Right lung (tissue), 10 donors: Measurements from ENCODE around the gene UGT1A4. TPM values are rescaled to one million over a fixed set of nuclear protein-coding genes. Genes with fewer than 3 reads are reported as not detected.

Experiments used
- DNase-seq, 2 donors: peaks; one replicate each; pipeline ENCODE4 v3.0.0-alpha.2; 2013
- long read RNA-seq, 8 donors: transcript quantifications; one replicate each; lab custom pipeline, GENCODE V29; 2026
- polyA plus RNA-seq, 5 donors: library from polyadenylated mRNA; unstranded; fragments of 120-200 nt; gene quantifications; one replicate each; pipeline versions ENCODE4 v1.2.1 to v1.2.3, GENCODE V29; 2013; ENCODE audit warnings: inconsistent platforms in 1 of 5, low replicate concordance in 1 of 5; ENCODE audit not compliant: insufficient read length in 5 of 5, insufficient read depth in 1 of 5

UGT1A4 gene
- polyA plus RNA-seq = not detected
- long read RNA-seq, donor 1 = 0 reads
- long read RNA-seq, donor 2 = 0 reads
- long read RNA-seq, donor 3 = 0 reads
- long read RNA-seq, donor 4 = 0 reads
- long read RNA-seq, donor 5 = 0 reads
- long read RNA-seq, donor 6 = 0 reads
- long read RNA-seq, donor 7 = 0 reads
- long read RNA-seq, donor 8 = 0 reads

GRCh38 chr2:233718552-233718951, at the start of gene UGT1A4:
Gene UGT1A4 (plus strand): TSS chr2:233718736. CDS start chr2:233718821, 85 bp downstream.
- no peak for DNase-seq

- DNase-seq = no peak
Observed at GRCh38 chr2:233671290-233672161, 47.0 kb upstream of the UGT1A4 start, which contains the start of gene UGT1A9. Gene UGT1A9 (plus strand): TSS chr2:233671898. CDS start chr2:233671935, 37 bp downstream.

- DNase-seq = no peak
Observed at GRCh38 chr2:233672886-233673285, 45.6 kb upstream of the UGT1A4 start.

GRCh38 chr2:233673896-233674295, 44.6 kb upstream of the UGT1A4 start:
- no peak for DNase-seq

- no peak for DNase-seq
Observed at GRCh38 chr2:233674314-233674713, 44.2 kb upstream of the UGT1A4 start.

- DNase-seq = no peak
Observed at GRCh38 chr2:233674995-233675394, 43.5 kb upstream of the UGT1A4 start.

- DNase-seq = no peak
Observed at GRCh38 chr2:233676046-233676445, 42.5 kb upstream of the UGT1A4 start.

- no peak for DNase-seq
Observed at GRCh38 chr2:233679196-233679595, 39.3 kb upstream of the UGT1A4 start.

GRCh38 chr2:233680361-233681045, 38.0 kb upstream of the UGT1A4 start:
- no peak for DNase-seq

GRCh38 chr2:233681521-233682099, 36.9 kb upstream of the UGT1A4 start, which contains the start of gene UGT1A7:
Gene UGT1A7 (plus strand): TSS chr2:233681901. CDS start chr2:233681938, 37 bp downstream.
- no peak for DNase-seq

- DNase-seq = no peak
Observed at GRCh38 chr2:233684640-233685039, 33.9 kb upstream of the UGT1A4 start.

GRCh38 chr2:233686928-233687327, 31.6 kb upstream of the UGT1A4 start:
- DNase-seq = no peak

GRCh38 chr2:233688341-233688740, 30.2 kb upstream of the UGT1A4 start:
- no peak for DNase-seq

- DNase-seq = no peak
Observed at GRCh38 chr2:233689031-233689430, 29.5 kb upstream of the UGT1A4 start.

GRCh38 chr2:233689501-233689900, 29.0 kb upstream of the UGT1A4 start:
- peak; percentile 7 to 26 for DNase-seq

GRCh38 chr2:233690444-233690843, 28.1 kb upstream of the UGT1A4 start:
- DNase-seq = no peak

- DNase-seq = no peak
Observed at GRCh38 chr2:233691443-233692433, 26.8 kb upstream of the UGT1A4 start.

- no peak for DNase-seq
Observed at GRCh38 chr2:233692648-233693047, 25.9 kb upstream of the UGT1A4 start, which contains the start of gene UGT1A6. Gene UGT1A6 (plus strand): TSS chr2:233692890. CDS start chr2:233693005, 115 bp downstream.

GRCh38 chr2:233693963-233694362, 24.6 kb upstream of the UGT1A4 start:
- no peak for DNase-seq

- DNase-seq = no peak
Observed at GRCh38 chr2:233698740-233699139, 19.8 kb upstream of the UGT1A4 start.
